Activated CD4-positive, CD25-positive, alpha-beta regulatory T cell treated with anti-CD3 and anti-CD28 coated beads, Interleukin-2, amount 50 U/mL, for 24 hours (primary cell): ENCODE measurements around the gene HSF2BP.
"Not testable (repeated sequence)": the region's sequence is repeated elsewhere in the genome, so short reads cannot be mapped to it uniquely, and the experiment has no call there.

Experiments used
- ATAC-seq, 2 donors: fragments of 150-1000 bp; cut with Tn5 transposase; one replicate each; pipeline ENCODE4 v1.10.0; 2021; ENCODE audit warnings: mild to moderate bottlenecking in 1 of 2, moderate library complexity in 1 of 2

The HSF2BP gene

GRCh38 chr21:43513023-43513422, 146.3 kb downstream of the HSF2BP start:
- ATAC-seq = not testable (repeated sequence)

- ATAC-seq = not testable (repeated sequence)
Measured at GRCh38 chr21:43511209-43511608, 148.1 kb downstream of the HSF2BP start.

- peak; percentile 89 to 95 for ATAC-seq
Measured at GRCh38 chr21:43510669-43511068, 148.6 kb downstream of the HSF2BP start.

- ATAC-seq = not testable (repeated sequence)
Measured at GRCh38 chr21:43503892-43504291, 155.4 kb downstream of the HSF2BP start.

- ATAC-seq = not testable (repeated sequence)
Measured at GRCh38 chr21:43503075-43503750, 156.1 kb downstream of the HSF2BP start.

GRCh38 chr21:43502407-43503071, 156.7 kb downstream of the HSF2BP start:
- not testable (repeated sequence) for ATAC-seq

- not testable (repeated sequence) for ATAC-seq
Measured at GRCh38 chr21:43498924-43499323, 160.4 kb downstream of the HSF2BP start.

GRCh38 chr21:43498065-43498464, 161.2 kb downstream of the HSF2BP start:
- not testable (repeated sequence) for ATAC-seq

GRCh38 chr21:43494279-43495012, 164.8 kb downstream of the HSF2BP start:
- ATAC-seq = peak; percentile 93 to 94

GRCh38 chr21:43493471-43493870, 165.8 kb downstream of the HSF2BP start:
- not testable (repeated sequence) for ATAC-seq

- not testable (repeated sequence) for ATAC-seq
Measured at GRCh38 chr21:43488235-43488634, 171.1 kb downstream of the HSF2BP start.

- ATAC-seq = not testable (repeated sequence)
Measured at GRCh38 chr21:43486051-43486450, 173.2 kb downstream of the HSF2BP start.

- not testable (repeated sequence) for ATAC-seq
Measured at GRCh38 chr21:43485016-43485415, 174.3 kb downstream of the HSF2BP start.

- not testable (repeated sequence) for ATAC-seq
Measured at GRCh38 chr21:43479197-43479596, 180.1 kb downstream of the HSF2BP start.
